NOMO-1 treated with dmso at 0.1 percent for 144 hours (cell line): ENCODE results near the gene C3orf80.
A peak's percentile ranks its signal among the peaks of the same experiment; 100 is the strongest.
"Not testable (repeated sequence)": the region's sequence is repeated elsewhere in the genome, so short reads cannot be mapped to it uniquely, and the experiment has no call there.

Experiments used
- DNase-seq: peaks from one replicate; lab custom pipeline; 2025; ENCODE audit not compliant: unreplicated experiment; lab: John Stamatoyannopoulos, UW

Gene C3orf80

GRCh38 chr3:160225176-160226025 lies at the start of gene C3orf80:
Gene C3orf80 (plus strand): TSS chr3:160225422. CDS start chr3:160225636, 214 bp downstream.
- peak; percentile 82 for DNase-seq

GRCh38 chr3:160176923-160177322 lies 48.3 kb upstream of the C3orf80 start:
- DNase-seq, result no peak

- not testable (repeated sequence) for DNase-seq
These were observed 46.6 kb upstream of the C3orf80 start for GRCh38 chr3:160178661-160179060.

- not testable (repeated sequence) for DNase-seq
These were observed 45.8 kb upstream of the C3orf80 start for GRCh38 chr3:160179403-160179802.

- no peak for DNase-seq
These were observed 45.3 kb upstream of the C3orf80 start for GRCh38 chr3:160179906-160180305.

GRCh38 chr3:160180581-160181216 lies 44.5 kb upstream of the C3orf80 start:
- DNase-seq, result peak; percentile 69

GRCh38 chr3:160183345-160184076 lies 41.7 kb upstream of the C3orf80 start:
- no peak for DNase-seq

GRCh38 chr3:160184655-160185054 lies 40.6 kb upstream of the C3orf80 start:
- DNase-seq, result peak; percentile 42

GRCh38 chr3:160185751-160186150 lies 39.5 kb upstream of the C3orf80 start:
- no peak for DNase-seq

GRCh38 chr3:160187288-160187687 lies 37.9 kb upstream of the C3orf80 start:
- no peak for DNase-seq

GRCh38 chr3:160192310-160193029 lies 32.8 kb upstream of the C3orf80 start:
- DNase-seq, result no peak

GRCh38 chr3:160193644-160194192 lies 31.5 kb upstream of the C3orf80 start:
- DNase-seq, result no peak

- no peak for DNase-seq
These were observed 30.8 kb upstream of the C3orf80 start for GRCh38 chr3:160194438-160194837.

- DNase-seq, result no peak
These were observed 30.1 kb upstream of the C3orf80 start for GRCh38 chr3:160195106-160195505.

- no peak for DNase-seq
These were observed 28.6 kb upstream of the C3orf80 start for GRCh38 chr3:160196511-160197104.

- no peak for DNase-seq
These were observed 26.1 kb upstream of the C3orf80 start for GRCh38 chr3:160199108-160199507.

- no peak for DNase-seq
These were observed 24.9 kb upstream of the C3orf80 start for GRCh38 chr3:160200353-160200752.

GRCh38 chr3:160204396-160205011 lies 20.7 kb upstream of the C3orf80 start:
- peak; percentile 58 for DNase-seq

- DNase-seq, result no peak
These were observed 19.6 kb upstream of the C3orf80 start for GRCh38 chr3:160205606-160206005.

- DNase-seq, result no peak
These were observed 14.9 kb upstream of the C3orf80 start for GRCh38 chr3:160210341-160210740.
